RCC 7860 (cell line): ENCODE measurements around the gene CCNY.
"Not testable (repeated sequence)": the region's sequence is repeated elsewhere in the genome, so short reads cannot be mapped to it uniquely, and the experiment has no call there.

Experiments used
- DNase-seq: peaks from one replicate; pipeline ENCODE4 v3.0.0-alpha.2; 2015; ENCODE audit warnings: low spot score
- FAIRE-seq: peaks from 2 replicates; lab custom pipeline; 2012; peaks lifted over from hg19 to GRCh38; lab: Jason Lieb, UNC

Gene CCNY

GRCh38 chr10:35400595-35401268 is 64.4 kb downstream of the CCNY start:
- DNase-seq, result no peak
- no peak for FAIRE-seq

- DNase-seq, FAIRE-seq: not testable (repeated sequence)
Observed at GRCh38 chr10:35403491-35403890, 67.2 kb downstream of the CCNY start.

- not testable (repeated sequence) for DNase-seq
Observed at GRCh38 chr10:35404077-35404476, 67.8 kb downstream of the CCNY start.

GRCh38 chr10:35406003-35406630 is 69.8 kb downstream of the CCNY start:
- not testable (repeated sequence) for DNase-seq, FAIRE-seq

More at GRCh38 chr10:35404077-35404476, 67.8 kb downstream of the CCNY start:
- FAIRE-seq, result not testable (repeated sequence)

- not testable (repeated sequence) for FAIRE-seq
Observed at GRCh38 chr10:35407696-35408095, 71.4 kb downstream of the CCNY start.

GRCh38 chr10:35409094-35409582 is 72.8 kb downstream of the CCNY start:
- DNase-seq (peak; percentile 49), FAIRE-seq (peak; percentile 71)

More at GRCh38 chr10:35407696-35408095, 71.4 kb downstream of the CCNY start:
- not testable (repeated sequence) for DNase-seq

GRCh38 chr10:35409808-35410207 is 73.5 kb downstream of the CCNY start:
- FAIRE-seq (no peak), DNase-seq (no peak)

- DNase-seq, result no peak
- no peak for FAIRE-seq
Observed at GRCh38 chr10:35412003-35412723, 75.9 kb downstream of the CCNY start.

GRCh38 chr10:35412900-35413491 is 76.7 kb downstream of the CCNY start:
- FAIRE-seq (peak; percentile 42), DNase-seq (peak; percentile 75)

GRCh38 chr10:35413985-35414861 is 77.9 kb downstream of the CCNY start:
- peak; percentile 41 for DNase-seq
- no peak for FAIRE-seq

- DNase-seq, result no peak
- no peak for FAIRE-seq
Observed at GRCh38 chr10:35415505-35415904, 79.2 kb downstream of the CCNY start.

- DNase-seq, result no peak
Observed at GRCh38 chr10:35416619-35417312, 80.5 kb downstream of the CCNY start.

GRCh38 chr10:35417313-35417625 is 81.0 kb downstream of the CCNY start:
- FAIRE-seq, result no peak

More at GRCh38 chr10:35416619-35417312, 80.5 kb downstream of the CCNY start:
- FAIRE-seq, result no peak

GRCh38 chr10:35417795-35418194 is 81.5 kb downstream of the CCNY start:
- DNase-seq (no peak), FAIRE-seq (no peak)

More at GRCh38 chr10:35417313-35417625, 81.0 kb downstream of the CCNY start:
- DNase-seq, result no peak

GRCh38 chr10:35418580-35418979 is 82.3 kb downstream of the CCNY start:
- not testable (repeated sequence) for FAIRE-seq, DNase-seq

- no peak for FAIRE-seq
- DNase-seq, result peak; percentile 21
Observed at GRCh38 chr10:35420044-35420443, 83.7 kb downstream of the CCNY start.

- DNase-seq (no peak), FAIRE-seq (no peak)
Observed at GRCh38 chr10:35420827-35421552, 84.7 kb downstream of the CCNY start.

- FAIRE-seq (no peak), DNase-seq (peak; percentile 81)
Observed at GRCh38 chr10:35421553-35422178, 85.4 kb downstream of the CCNY start.
